IMR-90 (cell line): ENCODE results near the gene FTL. TPM values are rescaled to one million over a fixed set of nuclear protein-coding genes. Genes with fewer than 3 reads are reported as not detected.

Source experiments
- ATAC-seq: fragments of 200-7000 bp; cut with Tn5 transposase; 2 replicates; pipeline ENCODE4 v1.9.1; 2020; ENCODE audit warnings: low read depth, mild to moderate bottlenecking, moderate library complexity
- BruUV-seq: library from RNA; stranded (reverse); fragments of 400-500 nt; replicated peaks from 2 replicates; lab custom pipeline; 2021; lab: Mats Ljungman, UMichigan
- CTCF ChIA-PET: fragments of 300-600 bp; formaldehyde crosslinking; extraction: SDS; loops from one replicate; lab custom pipeline; 2021; ENCODE audit warnings: antibody characterized with exemption; lab: Yijun Ruan, JAX
- POLR2A ChIA-PET: fragments of 300-600 bp; sonication (Branson Sonifier 250); formaldehyde crosslinking; loops from one replicate; lab custom pipeline; 2022; ENCODE audit warnings: antibody characterized with exemption; ENCODE audit not compliant: unreplicated experiment; lab: Charles Lee
- DNase-seq: peaks from one replicate; pipeline ENCODE4 v3.0.0; 2013
- H2AFZ ChIP-seq: replicated peaks from 2 replicates; pipeline ENCODE3; 2013; ENCODE audit warnings: low read length, mild to moderate bottlenecking; ENCODE audit not compliant: poor library complexity
- H2AK5ac ChIP-seq: 2 replicates; pipeline ENCODE4 v1.6.1; 2013; ENCODE audit warnings: low read depth, low read length, inconsistent platforms
- H2AK9ac ChIP-seq: replicated peaks from 2 replicates; pipeline ENCODE3; 2013; ENCODE audit warnings: mild to moderate bottlenecking, low read depth, low read length, moderate library complexity; ENCODE audit not compliant: poor library complexity
- H2BK120ac ChIP-seq: 2 replicates; pipeline ENCODE4 v1.6.1; 2013; ENCODE audit warnings: low read depth, low read length, inconsistent platforms
- H2BK15ac ChIP-seq: 3 replicates; pipeline ENCODE4 v1.6.1; 2013; ENCODE audit warnings: low read depth, low read length, inconsistent platforms
- H2BK20ac ChIP-seq: 2 replicates; pipeline ENCODE4 v1.6.1; 2013; ENCODE audit warnings: low read depth, mild to moderate bottlenecking, inconsistent platforms, low read length, moderate library complexity
- H2BK5ac ChIP-seq: 2 replicates; pipeline ENCODE4 v1.6.1; 2013; ENCODE audit warnings: mild to moderate bottlenecking, low read depth, low read length, inconsistent platforms; ENCODE audit not compliant: poor library complexity, severe bottlenecking
- H3K14ac ChIP-seq: replicated peaks from 2 replicates; pipeline ENCODE4 v1.6.1; 2013; ENCODE audit warnings: low read depth, low read length, inconsistent platforms
- H3K18ac ChIP-seq: 2 replicates; pipeline ENCODE4 v1.6.1; 2013; ENCODE audit warnings: low read depth, low read length, control low read depth
- H3K23ac ChIP-seq: 2 replicates; pipeline ENCODE4 v1.6.1; 2013; ENCODE audit warnings: low read depth, low read length, inconsistent platforms
- H3K27ac ChIP-seq: 2 replicates; pipeline ENCODE4 v1.5.1; 2013; ENCODE audit warnings: mild to moderate bottlenecking, control low read depth, low read length; ENCODE audit not compliant: insufficient read depth
- H3K27me3 ChIP-seq: 2 replicates; pipeline ENCODE4 v1.6.1; 2013; ENCODE audit warnings: low read length; ENCODE audit not compliant: control insufficient read depth, insufficient read depth
- H3K36me3 ChIP-seq: 2 replicates; pipeline ENCODE4 v1.6.1; 2013; ENCODE audit warnings: low read length, mixed read lengths; ENCODE audit not compliant: control insufficient read depth, insufficient read depth
- H3K4ac ChIP-seq: 2 replicates; pipeline ENCODE4 v1.6.1; 2013; ENCODE audit warnings: low read depth, low read length, inconsistent platforms
- H3K4me1 ChIP-seq: 2 replicates; pipeline ENCODE4 v1.6.1; 2013; ENCODE audit warnings: low read length, mixed read lengths; ENCODE audit not compliant: control insufficient read depth, insufficient read depth
- H3K4me2 ChIP-seq: 2 replicates; pipeline ENCODE4 v1.6.1; 2013; ENCODE audit warnings: low read depth, mild to moderate bottlenecking, control low read depth, low read length, moderate library complexity
- H3K4me3 ChIP-seq: 2 replicates; pipeline ENCODE4 v1.5.1; 2013; ENCODE audit warnings: low read depth, mild to moderate bottlenecking, control low read depth, low read length, moderate library complexity; ENCODE audit not compliant: insufficient read depth
- H3K56ac ChIP-seq: 2 replicates; pipeline ENCODE4 v1.6.1; 2013; ENCODE audit warnings: low read length, inconsistent platforms; ENCODE audit not compliant: insufficient read depth; ENCODE audit errors: extremely low read depth
- H3K79me1 ChIP-seq, 2 experiments: 2 replicates each; pipeline ENCODE4 v1.6.1; 2013; ENCODE audit warnings: low read length in 2 of 2, inconsistent platforms in 1 of 2, low read depth in 1 of 2
- H3K9ac ChIP-seq: 2 replicates; pipeline ENCODE4 v1.6.1; 2013; ENCODE audit warnings: low read depth, low read length, control low read depth
- H3K9me1 ChIP-seq: 2 replicates; pipeline ENCODE4 v1.6.1; 2013; ENCODE audit warnings: low read length, inconsistent platforms; ENCODE audit not compliant: insufficient read depth
- H3K9me3 ChIP-seq: 2 replicates; pipeline ENCODE4 v1.6.1; 2013; ENCODE audit warnings: low read length; ENCODE audit not compliant: control insufficient read depth, insufficient read depth
- H4K20me1 ChIP-seq: 2 replicates; pipeline ENCODE4 v1.6.1; 2013; ENCODE audit warnings: low read length, inconsistent platforms; ENCODE audit not compliant: insufficient read depth
- H4K5ac ChIP-seq: 2 replicates; pipeline ENCODE4 v1.6.1; 2013; ENCODE audit warnings: mild to moderate bottlenecking, low read depth, low read length, control low read depth
- H4K8ac ChIP-seq, 2 experiments: 2 replicates each; pipeline ENCODE4 v1.6.1; 2013; ENCODE audit warnings: low read depth in 2 of 2, low read length in 2 of 2, control low read depth in 1 of 2, inconsistent platforms in 1 of 2
- H4K91ac ChIP-seq: 2 replicates; pipeline ENCODE4 v1.6.1; 2013; ENCODE audit warnings: low read depth, low read length, inconsistent platforms; ENCODE audit not compliant: insufficient read depth
- CHD1 ChIP-seq: IDR thresholded peaks from 2 replicates; pipeline ENCODE4 v1.6.1; 2012; ENCODE audit warnings: low read depth, low read length, improper control_type of control experiment
- RAD21 ChIP-seq: IDR thresholded peaks from 2 replicates; pipeline ENCODE4 v1.6.1; 2012; ENCODE audit warnings: low read length, improper control_type of control experiment
- RCOR1 ChIP-seq: IDR thresholded peaks from 2 replicates; pipeline ENCODE4 v1.6.1; 2012; ENCODE audit warnings: mild to moderate bottlenecking, low read length, improper control_type of control experiment; ENCODE audit not compliant: insufficient replicate concordance
- SMC3 ChIP-seq: fragments of 150-350 bp; IDR thresholded peaks from 2 replicates; pipeline ENCODE4 v1.6.1; 2016; ENCODE audit warnings: low read depth, mild to moderate bottlenecking, antibody characterized with exemption, low read length, moderate library complexity
- WGBS, 2 experiments: methylation state at CpG; one replicate each; pipeline versions ENCODE4 v1.1.5 to v1.1.7; 2013; ENCODE audit warnings: missing lambda C conversion rate in 2 of 2; ENCODE audit not compliant: insufficient read length in 1 of 2; ENCODE audit errors: extremely low coverage in 2 of 2; 5-methylcytosine and 5-hydroxymethylcytosine counted together
- dilution Hi-C: fragments of 300-500 bp; cut with HindIII; formaldehyde crosslinking; loops from one replicate; pipeline ENCODE4 v1.14.3; 2018; ENCODE audit warnings: low sequenced_read_pairs; ENCODE audit not compliant: unreplicated experiment
- in situ Hi-C: fragments of 300-500 bp; cut with MboI; formaldehyde crosslinking; loops from 3 replicates; pipeline ENCODE4 v1.14.3; 2019; ENCODE audit warnings: low sequenced_read_pairs, inconsistent platforms, mixed read lengths
- intact Hi-C: fragments of 100-400 bp; cut with micrococcal nuclease; formaldehyde crosslinking; loops from 2 replicates; pipeline ENCODE4 v1.10.0; 2022
- polyA plus RNA-seq, 3 experiments: library from polyadenylated mRNA; depleted of rRNA; stranded (reverse); fragments of >200 nt; gene quantifications; 2 replicates each; pipeline ENCODE4 v1.2.3, GENCODE V29; 2012; ENCODE audit warnings: low replicate concordance in 1 of 3
- total RNA-seq: library from RNA; depleted of rRNA; stranded (reverse); fragments of >200 nt; gene quantifications from 2 replicates; pipeline ENCODE4 v1.2.3, GENCODE V29; 2012

The FTL gene
- total and polyA plus RNA-seq, 2 of the 4 experiments (the other 2 are of a cell fraction), result 1,057 to 2,944 TPM

GRCh38 chr19:48989701-48990291 is 24.7 kb downstream of the FTL start:
- 86% methylated on average over 6 of the region's 17 CpGs; no CpG with 5 or more reads in 1 of the 2 experiments for WGBS, 2 experiments
- Histone ChIP-seq H3K79me1 (peaks cover 24 to 78% of the 10 kb centered on the region in 2 experiments), H3K56ac (no peak overlapping the region), H4K91ac (no peak overlapping the region), H2AK5ac (no peak overlapping the region), H3K4ac (no peak overlapping the region), H3K4me1 (peaks cover 11% of the 10 kb centered on the region), H2AFZ (no peak overlapping the region), H3K4me3 (no peak overlapping the region), H3K27ac (no peak overlapping the region), H3K9ac (no peak overlapping the region), H3K18ac (no peak overlapping the region), H3K27me3 (no peaks in the 10 kb centered on the region), H3K14ac (no peak overlapping the region), H4K20me1 (peaks cover 28% of the 10 kb centered on the region), H3K4me2 (no peak overlapping the region), H3K36me3 (peaks cover 42% of the 10 kb centered on the region), H3K9me1 (peaks cover 13% of the 10 kb centered on the region), H3K23ac (no peak overlapping the region), H4K5ac (no peak overlapping the region), H4K8ac (no peak overlapping the region), H2AK9ac (no peak overlapping the region), H2BK120ac (no peak overlapping the region), H2BK15ac (no peak overlapping the region), H2BK20ac (no peak overlapping the region), H3K9me3 (no peaks in the 10 kb centered on the region), H2BK5ac (no peak overlapping the region)
- no peak for ATAC-seq
- in situ Hi-C loops, result no loop called here
- dilution Hi-C loops, result no loop called here
- DNase-seq, result no peak
- BruUV-seq, result no TSS peak
- no peak for TF ChIP-seq SMC3
- no peak for TF ChIP-seq CHD1
- no peak for TF ChIP-seq RCOR1
- no peak for TF ChIP-seq RAD21
- intact Hi-C loops, result loop anchor here (5.0 to 10.0 kb wide), 3 partner anchors 68 to 215 kb away; partner anchors contain the start of genes CGB7 and KCNA7
- POLR2A ChIA-PET, result no interaction called here
- CTCF ChIA-PET, result interaction anchor here (1.0 kb wide), 1 partner anchor 10 kb away, joined by 4 read pairs; no protein-coding TSS in a partner anchor
